ENCODE data around the gene ZNF611. TPM values are rescaled to one million over a fixed set of nuclear protein-coding genes. Genes with fewer than 3 reads are reported as not detected.
A peak's percentile ranks its signal among the peaks of the same experiment; 100 is the strongest.

The ZNF611 gene
- total and polyA plus RNA-seq, 9 of the 15 experiments (the other 6 are each of a cell fraction or from before 2014, with no cell fraction given) = 3.7 to 29.6 (median 12.8) TPM

DNA sequence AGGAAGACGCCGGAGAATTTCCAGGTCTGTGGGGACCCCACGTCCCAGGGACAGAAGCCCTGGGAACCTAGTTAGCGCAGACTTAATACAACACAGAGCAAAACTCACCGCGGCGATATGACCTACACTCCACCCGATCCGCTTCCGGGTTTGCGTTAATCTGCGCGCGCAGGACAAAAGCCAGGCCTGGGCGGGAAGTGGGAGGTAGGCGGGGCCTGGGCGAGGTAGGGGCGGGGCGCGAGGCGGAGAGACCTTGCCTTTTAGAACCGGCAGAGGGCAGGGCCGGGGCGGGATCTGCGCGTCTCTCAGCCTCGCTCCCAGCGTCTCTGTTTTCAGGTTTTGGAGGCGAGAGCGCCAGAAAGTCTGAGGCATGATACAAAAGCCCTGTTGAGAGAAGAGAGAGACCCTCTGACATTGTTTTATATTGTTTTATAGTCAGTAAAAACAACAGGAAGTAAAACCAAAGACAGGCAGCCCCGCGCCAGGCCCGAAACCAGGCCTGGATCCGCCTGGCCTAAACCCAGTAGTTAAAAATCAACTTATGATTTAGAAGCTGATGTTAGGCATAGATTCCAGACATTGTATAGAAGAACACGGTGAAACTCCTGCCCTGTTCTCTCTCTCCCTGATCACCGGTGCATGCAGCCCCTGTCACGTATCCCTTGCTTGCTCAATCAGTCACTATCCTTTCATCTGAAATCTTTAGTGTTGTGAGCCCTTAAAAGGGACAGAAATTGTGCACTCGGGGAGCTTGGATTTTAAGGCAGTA lies at the start of gene ZNF611 (continued):
- TF ChIP-seq HBP1 (CRISPR knock-in tag; IDR thresholded peaks at IDR 0.05) (no peak), CTCFL (IDR thresholded peaks at IDR 0.05; ENCODE audit: borderline replicate concordance, insufficient read depth, low read depth, low read length, poor library complexity, severe bottlenecking) (peak; percentile 65), SMARCC2 (IDR thresholded peaks at IDR 0.05; ENCODE audit: low read depth) (no peak), ZNF778 (CRISPR knock-in tag; IDR thresholded peaks at IDR 0.05) (no peak), TAL1 (IDR thresholded peaks at IDR 0.05) (no peak), BCOR (IDR thresholded peaks at IDR 0.05) (no peak), HNRNPH1 (optimal IDR thresholded peaks at IDR 0.05; ENCODE audit: low read depth, low read length) (no peak), ZNF717 (CRISPR knock-in tag; IDR thresholded peaks at IDR 0.05) (no peak), GATAD2A (IDR thresholded peaks at IDR 0.05) (no peak), HMG20B (CRISPR knock-in tag; IDR thresholded peaks at IDR 0.05) (no peak), PTBP1 (IDR thresholded peaks at IDR 0.05; ENCODE audit: low read depth, low read length) (no peak), ZNF384 (IDR thresholded peaks at IDR 0.05; ENCODE audit: low read depth, low read length) (no peak), NKRF (IDR thresholded peaks at IDR 0.05; ENCODE audit: borderline replicate concordance) (0 out of 2 replicates have a peak, but pooled peaks have one; percentile 31), MIER1 (IDR thresholded peaks at IDR 0.05; ENCODE audit: low read depth) (no peak), CREM (IDR thresholded peaks at IDR 0.05; ENCODE audit: low read depth) (peak; percentile 56), FOXA1 (IDR thresholded peaks at IDR 0.05; ENCODE audit: borderline replicate concordance) (no peak)
- TF ChIP-seq, protein P1, sequence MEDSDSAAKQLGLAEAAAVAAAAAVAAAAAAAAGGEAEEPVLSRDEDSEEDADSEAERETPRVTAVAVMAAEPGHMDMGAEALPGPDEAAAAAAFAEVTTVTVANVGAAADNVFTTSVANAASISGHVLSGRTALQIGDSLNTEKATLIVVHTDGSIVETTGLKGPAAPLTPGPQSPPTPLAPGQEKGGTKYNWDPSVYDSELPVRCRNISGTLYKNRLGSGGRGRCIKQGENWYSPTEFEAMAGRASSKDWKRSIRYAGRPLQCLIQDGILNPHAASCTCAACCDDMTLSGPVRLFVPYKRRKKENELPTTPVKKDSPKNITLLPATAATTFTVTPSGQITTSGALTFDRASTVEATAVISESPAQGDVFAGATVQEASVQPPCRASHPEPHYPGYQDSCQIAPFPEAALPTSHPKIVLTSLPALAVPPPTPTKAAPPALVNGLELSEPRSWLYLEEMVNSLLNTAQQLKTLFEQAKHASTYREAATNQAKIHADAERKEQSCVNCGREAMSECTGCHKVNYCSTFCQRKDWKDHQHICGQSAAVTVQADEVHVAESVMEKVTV (CRISPR knock-in tag; IDR thresholded peaks at IDR 0.05) = 0 out of 2 replicates have a peak, but pooled peaks have one; percentile 27

Data from K562 (cell line).